ENCODE measurements around the gene FSD1L. TPM values are rescaled to one million over a fixed set of nuclear protein-coding genes. Genes with fewer than 3 reads are reported as not detected.

Gene FSD1L
- polyA plus RNA-seq, 1 experiment = 0.81 TPM

- ChIA-PET CTCF (interaction anchor here (0.6 kb wide), 1 partner anchor 42 kb away, joined by 4 read pairs; no protein-coding TSS in a partner anchor), POLR2A (no interaction called here)
- no peak overlapping the region for H3K4me3 ChIP-seq (ENCODE audit: low read depth, low read length)
- TF ChIP-seq CTCF (IDR thresholded peaks at IDR 0.05; ENCODE audit: insufficient read depth, low read depth, low read length) = no peak
- H3K27me3 ChIP-seq (ENCODE audit: control insufficient read depth, insufficient read depth, low read length) = no peaks in the 10 kb centered on the region
- no peaks in the 10 kb centered on the region; the same call in 1 of the 2 replicates for H3K36me3 ChIP-seq (ENCODE audit: control insufficient read depth, insufficient read depth, low read length)
- DNase-seq (ENCODE audit: low read depth) = no peak
Observed at GRCh38 chr9:105466898-105467455, 19.1 kb downstream of the FSD1L start.

- DNase-seq (ENCODE audit: low read depth) = no peak
- Histone ChIP-seq H3K27me3 (ENCODE audit: control insufficient read depth, insufficient read depth, low read length) (no peaks in the 10 kb centered on the region), H3K4me3 (ENCODE audit: low read depth, low read length) (no peak overlapping the region), H3K36me3 (ENCODE audit: control insufficient read depth, insufficient read depth, low read length) (no peaks in the 10 kb centered on the region; the same call in 1 of the 2 replicates)
- no peak for TF ChIP-seq CTCF (IDR thresholded peaks at IDR 0.05; ENCODE audit: insufficient read depth, low read depth, low read length)
- ChIA-PET POLR2A (no interaction called here), CTCF (interaction anchor here (1.3 kb wide), 1 partner anchor 13 kb away, joined by 3 read pairs; no protein-coding TSS in a partner anchor)
Observed at GRCh38 chr9:105468875-105469274, 21.0 kb downstream of the FSD1L start.

- CTCF ChIA-PET = interaction anchor here (0.6 to 1.9 kb wide), 3 partner anchors 8 to 111 kb away, joined by 3 to 5 read pairs (median 4); no protein-coding TSS in a partner anchor
- POLR2A ChIA-PET = no interaction called here
Observed at GRCh38 chr9:105473221-105473620, 25.4 kb downstream of the FSD1L start.

GRCh38 chr9:105475302-105475701 lies 27.5 kb downstream of the FSD1L start:
- CTCF ChIA-PET = interaction anchor here (1.0 kb wide), 1 partner anchor 14 kb away, joined by 5 read pairs; no protein-coding TSS in a partner anchor
- Histone ChIP-seq H3K4me3 (ENCODE audit: low read depth, low read length) (no peak overlapping the region), H3K36me3 (ENCODE audit: control insufficient read depth, insufficient read depth, low read length) (no peaks in the 10 kb centered on the region), H3K27me3 (ENCODE audit: control insufficient read depth, insufficient read depth, low read length) (no peaks in the 10 kb centered on the region)
- no peak for DNase-seq (ENCODE audit: low read depth)
- POLR2A ChIA-PET = no interaction called here
- TF ChIP-seq CTCF (IDR thresholded peaks at IDR 0.05; ENCODE audit: insufficient read depth, low read depth, low read length) = peak; percentile 48

More at GRCh38 chr9:105473221-105473620, 25.4 kb downstream of the FSD1L start:
- H3K36me3 ChIP-seq (ENCODE audit: control insufficient read depth, insufficient read depth, low read length) = no peaks in the 10 kb centered on the region; the same call in 1 of the 2 replicates
- DNase-seq (ENCODE audit: low read depth) = no peak
- H3K27me3 ChIP-seq (ENCODE audit: control insufficient read depth, insufficient read depth, low read length) = no peaks in the 10 kb centered on the region
- no peak for TF ChIP-seq CTCF (IDR thresholded peaks at IDR 0.05; ENCODE audit: insufficient read depth, low read depth, low read length)
- no peak overlapping the region for H3K4me3 ChIP-seq (ENCODE audit: low read depth, low read length)

GRCh38 chr9:105479846-105480245 lies 32.0 kb downstream of the FSD1L start:
- DNase-seq (ENCODE audit: low read depth) = no peak
- Histone ChIP-seq H3K4me3 (ENCODE audit: low read depth, low read length) (no peak overlapping the region), H3K36me3 (ENCODE audit: control insufficient read depth, insufficient read depth, low read length) (no peaks in the 10 kb centered on the region), H3K27me3 (ENCODE audit: control insufficient read depth, insufficient read depth, low read length) (no peaks in the 10 kb centered on the region)
- ChIA-PET CTCF (no interaction called here), POLR2A (interaction anchor here (0.6 kb wide), 1 partner anchor 18 kb away, joined by 9 read pairs; no protein-coding TSS in a partner anchor)
- no peak for TF ChIP-seq CTCF (IDR thresholded peaks at IDR 0.05; ENCODE audit: insufficient read depth, low read depth, low read length)

Measured in BJ (cell line).